ENCODE measurements around the gene HEBP1. TPM values are rescaled to one million over a fixed set of nuclear protein-coding genes. Genes with fewer than 3 reads are reported as not detected.

The HEBP1 gene
- total RNA-seq, 2 donors from 2014 or later: 39.9 to 57.8 TPM

DNA sequence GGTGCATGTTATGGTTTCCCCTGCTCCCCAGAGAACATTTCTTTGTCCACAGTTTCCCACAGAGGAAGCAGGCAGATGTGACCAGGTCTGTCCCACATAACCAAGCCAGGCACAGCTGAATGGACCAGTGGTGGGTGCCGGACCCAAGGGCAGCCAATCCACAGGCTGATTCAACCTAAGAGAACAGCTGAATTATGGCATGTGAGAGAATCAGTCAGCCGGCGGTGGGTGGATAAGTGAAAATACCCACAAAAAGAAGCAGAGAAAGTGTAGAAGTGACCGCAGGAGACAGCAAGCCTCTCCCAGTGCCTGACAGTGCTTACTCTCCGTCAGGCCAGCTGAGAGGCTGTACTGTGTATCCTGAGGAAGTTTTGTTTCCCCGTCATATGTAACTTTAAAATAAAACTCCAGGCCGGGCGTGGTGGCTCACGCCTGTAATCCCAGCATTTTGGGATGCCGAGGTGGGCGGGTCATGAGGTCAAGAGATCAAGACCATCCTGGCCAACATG lies 63.0 kb downstream of the HEBP1 start:
- Histone ChIP-seq H3K4me1 (ENCODE audit: control insufficient read depth in 1 of 2, low read depth in 2 of 2) (no peaks in the 10 kb centered on the region), H3K36me3 (peaks cover 4% of the 10 kb centered on the region), H3K4me3 (no peak overlapping the region), H3K27ac (no peak overlapping the region), H3K27me3 (replicated peaks; ENCODE audit: insufficient read depth) (no peaks in the 10 kb centered on the region), H3K9me3 (no peaks in the 10 kb centered on the region)
- DNase-seq (ENCODE audit: low spot score) (no peak), ATAC-seq (ENCODE audit: insufficient number of reproducible peaks, low FRiP score, low read depth) (no peak)
- TF ChIP-seq, protein P1, sequence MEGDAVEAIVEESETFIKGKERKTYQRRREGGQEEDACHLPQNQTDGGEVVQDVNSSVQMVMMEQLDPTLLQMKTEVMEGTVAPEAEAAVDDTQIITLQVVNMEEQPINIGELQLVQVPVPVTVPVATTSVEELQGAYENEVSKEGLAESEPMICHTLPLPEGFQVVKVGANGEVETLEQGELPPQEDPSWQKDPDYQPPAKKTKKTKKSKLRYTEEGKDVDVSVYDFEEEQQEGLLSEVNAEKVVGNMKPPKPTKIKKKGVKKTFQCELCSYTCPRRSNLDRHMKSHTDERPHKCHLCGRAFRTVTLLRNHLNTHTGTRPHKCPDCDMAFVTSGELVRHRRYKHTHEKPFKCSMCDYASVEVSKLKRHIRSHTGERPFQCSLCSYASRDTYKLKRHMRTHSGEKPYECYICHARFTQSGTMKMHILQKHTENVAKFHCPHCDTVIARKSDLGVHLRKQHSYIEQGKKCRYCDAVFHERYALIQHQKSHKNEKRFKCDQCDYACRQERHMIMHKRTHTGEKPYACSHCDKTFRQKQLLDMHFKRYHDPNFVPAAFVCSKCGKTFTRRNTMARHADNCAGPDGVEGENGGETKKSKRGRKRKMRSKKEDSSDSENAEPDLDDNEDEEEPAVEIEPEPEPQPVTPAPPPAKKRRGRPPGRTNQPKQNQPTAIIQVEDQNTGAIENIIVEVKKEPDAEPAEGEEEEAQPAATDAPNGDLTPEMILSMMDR (IDR thresholded peaks at IDR 0.05): no peak

- Histone ChIP-seq H3K36me3 (peaks cover 4% of the 10 kb centered on the region), H3K9me3 (no peaks in the 10 kb centered on the region), H3K4me3 (no peak overlapping the region), H3K27me3 (replicated peaks; ENCODE audit: insufficient read depth) (no peaks in the 10 kb centered on the region), H3K4me1 (ENCODE audit: control insufficient read depth in 1 of 2, low read depth in 2 of 2) (no peaks in the 10 kb centered on the region), H3K27ac (no peak overlapping the region)
- ATAC-seq (ENCODE audit: insufficient number of reproducible peaks, low FRiP score, low read depth) (no peak), DNase-seq (ENCODE audit: low spot score) (no peak)
- TF ChIP-seq, protein P1 (IDR thresholded peaks at IDR 0.05): no peak
Measured at GRCh38 chr12:12934556-12934955, 65.5 kb downstream of the HEBP1 start.

- H3K4me3 ChIP-seq: no peak overlapping the region
- peaks cover 4% of the 10 kb centered on the region for H3K36me3 ChIP-seq
- no peak for DNase-seq (ENCODE audit: low spot score)
- TF ChIP-seq, protein P1 (IDR thresholded peaks at IDR 0.05): no peak
- no peaks in the 10 kb centered on the region for H3K4me1 ChIP-seq (ENCODE audit: control insufficient read depth in 1 of 2, low read depth in 2 of 2)
- H3K9me3 ChIP-seq: no peaks in the 10 kb centered on the region
- no peaks in the 10 kb centered on the region for H3K27me3 ChIP-seq (replicated peaks; ENCODE audit: insufficient read depth)
- H3K27ac ChIP-seq: no peak overlapping the region
- no peak for ATAC-seq (ENCODE audit: insufficient number of reproducible peaks, low FRiP score, low read depth)
Measured at GRCh38 chr12:12933742-12934141, 66.3 kb downstream of the HEBP1 start.

DNA sequence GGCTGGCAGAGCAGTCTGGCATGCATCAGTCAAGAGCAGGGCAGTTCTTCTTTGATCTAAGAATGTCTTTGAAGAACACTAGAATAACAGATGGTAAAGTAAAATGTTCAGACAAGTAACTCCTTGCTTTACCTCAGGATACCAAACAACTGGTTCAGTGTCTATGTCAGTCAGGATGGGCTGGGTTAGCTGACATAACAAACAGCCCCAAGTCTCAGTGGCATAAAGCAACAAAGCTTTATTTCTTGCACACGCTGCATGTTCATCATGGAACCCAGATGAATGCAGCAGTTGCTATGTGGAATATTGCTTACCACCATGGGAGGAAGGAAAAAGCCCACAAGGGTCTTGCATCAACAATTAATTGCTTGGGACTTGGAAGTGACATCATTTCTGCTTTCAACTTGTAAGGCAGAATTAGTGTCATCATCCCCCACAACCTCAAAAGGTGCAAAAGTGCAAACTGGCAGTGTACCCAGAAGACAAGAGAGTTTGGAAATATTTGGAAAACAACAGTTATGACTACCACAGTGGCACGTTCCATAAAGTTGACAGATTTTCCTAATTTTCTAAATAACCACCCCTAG lies 69.3 kb downstream of the HEBP1 start:
- no peak for ATAC-seq (ENCODE audit: insufficient number of reproducible peaks, low FRiP score, low read depth)
- TF ChIP-seq, protein P1 (IDR thresholded peaks at IDR 0.05): no peak
- no peak overlapping the region for H3K27ac ChIP-seq
- no peaks in the 10 kb centered on the region for H3K27me3 ChIP-seq (replicated peaks; ENCODE audit: insufficient read depth)
- H3K9me3 ChIP-seq: no peaks in the 10 kb centered on the region
- H3K4me3 ChIP-seq: no peak overlapping the region
- DNase-seq (ENCODE audit: low spot score): no peak
- peaks cover 4% of the 10 kb centered on the region for H3K36me3 ChIP-seq
- H3K4me1 ChIP-seq (ENCODE audit: control insufficient read depth in 1 of 2, low read depth in 2 of 2): no peaks in the 10 kb centered on the region

DNA sequence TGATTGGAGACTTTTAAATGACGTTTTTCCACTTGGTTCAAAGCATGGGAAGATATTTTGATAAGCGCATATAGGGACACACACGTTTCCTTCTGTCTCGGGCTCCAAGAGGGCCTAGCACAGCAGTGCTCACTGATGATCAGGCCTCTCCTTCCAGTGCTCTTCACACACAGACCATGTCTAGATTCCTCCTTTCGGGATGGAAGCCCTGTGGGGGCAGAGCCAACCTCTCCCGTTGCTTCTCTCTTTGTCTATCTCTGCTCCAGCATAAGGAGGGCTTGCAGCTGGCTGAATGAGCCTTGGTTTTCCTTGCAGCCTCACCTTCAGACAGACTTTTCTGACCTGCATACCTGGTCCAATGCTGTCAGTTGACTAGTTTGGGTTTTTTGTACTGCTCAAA lies 70.4 kb downstream of the HEBP1 start:
- Histone ChIP-seq H3K36me3 (no peaks in the 10 kb centered on the region), H3K27ac (no peak overlapping the region), H3K4me3 (no peak overlapping the region), H3K9me3 (no peaks in the 10 kb centered on the region), H3K27me3 (replicated peaks; ENCODE audit: insufficient read depth) (no peaks in the 10 kb centered on the region), H3K4me1 (ENCODE audit: control insufficient read depth in 1 of 2, low read depth in 2 of 2) (peaks cover 3 to 7% of the 10 kb centered on the region in 2 donors)
- TF ChIP-seq, protein P1 (IDR thresholded peaks at IDR 0.05): no peak
- DNase-seq (ENCODE audit: low spot score) (no peak), ATAC-seq (ENCODE audit: insufficient number of reproducible peaks, low FRiP score, low read depth) (no peak)
